Transverse colon (tissue), 4 donors: ENCODE data around the gene SMARCA2.

Source experiments
- EP300 ChIP-seq: sonication (generic); formaldehyde crosslinking; IDR thresholded peaks from one replicate; pipeline ENCODE4 v1.6.1; 2017; ENCODE audit warnings: antibody characterized with exemption, low read depth
- POLR2A ChIP-seq: fragments of 450-650 bp; IDR thresholded peaks from one replicate; pipeline ENCODE4 v1.6.1; 2016; ENCODE audit warnings: antibody characterized with exemption, mild to moderate bottlenecking, moderate library complexity
- POLR2AphosphoS5 ChIP-seq, 3 donors: sonication (generic); formaldehyde crosslinking; IDR thresholded peaks; one replicate each; pipeline ENCODE4 v1.6.1; 2016; ENCODE audit warnings: antibody characterized with exemption in 3 of 3
- TF ChIP-seq, protein P1 (sequence below), 5 experiments: fragments of 200-600 bp in 3 of 5; fragments of 450-650 bp in 2 of 5; sonication (generic) in 3 of 5; IDR thresholded peaks; 1 replicate in 2 of 5; 2 replicates in 3 of 5; pipeline ENCODE4 v1.5.1; 2016 to 2017; ENCODE audit warnings: antibody characterized with exemption in 5 of 5, inconsistent platforms in 3 of 5, mild to moderate bottlenecking in 2 of 5, moderate library complexity in 1 of 5

DNA sequence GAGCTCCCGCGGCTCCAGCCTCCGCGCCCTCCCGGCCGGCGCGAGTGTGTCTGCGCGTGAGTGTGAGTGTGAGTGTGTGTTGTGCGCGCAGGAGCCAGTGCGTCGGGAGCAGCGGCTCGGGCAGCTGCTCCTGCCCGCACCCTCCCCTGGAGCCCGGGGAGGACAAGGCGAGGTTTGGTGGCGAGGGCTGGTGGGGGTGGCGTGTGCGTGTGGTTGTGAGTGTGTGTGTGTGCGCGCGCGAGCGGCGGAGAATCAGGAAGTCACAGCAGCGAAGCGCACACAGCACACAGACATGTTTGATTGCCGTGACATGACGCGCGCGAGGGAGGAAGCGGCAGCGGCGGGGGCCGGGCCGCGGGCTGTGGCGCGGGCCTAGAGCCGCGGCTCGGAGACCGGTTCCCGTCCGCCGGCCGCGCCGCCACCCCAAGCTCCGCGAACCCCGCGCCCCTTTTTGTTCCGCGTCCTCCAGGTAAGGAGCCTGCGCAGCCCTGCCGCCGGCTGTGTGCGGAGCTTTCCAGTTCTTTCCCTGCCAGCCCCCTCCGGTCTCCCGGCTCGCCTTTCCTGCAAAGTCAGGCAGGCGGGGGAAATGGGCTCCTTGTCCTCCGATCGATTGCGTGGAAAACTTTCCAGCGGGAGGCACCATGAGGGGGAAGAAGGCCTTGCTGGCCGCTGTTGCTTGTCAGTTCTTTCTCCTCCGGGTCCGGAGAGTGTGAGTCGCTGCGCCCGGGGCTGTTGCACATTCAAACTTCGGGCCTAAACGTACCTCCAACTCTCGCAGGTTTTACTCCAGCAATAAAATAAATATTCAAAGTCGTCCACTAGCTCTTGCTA, 2.4 kb downstream of the SMARCA2 start:
- TF ChIP-seq, protein P1, sequence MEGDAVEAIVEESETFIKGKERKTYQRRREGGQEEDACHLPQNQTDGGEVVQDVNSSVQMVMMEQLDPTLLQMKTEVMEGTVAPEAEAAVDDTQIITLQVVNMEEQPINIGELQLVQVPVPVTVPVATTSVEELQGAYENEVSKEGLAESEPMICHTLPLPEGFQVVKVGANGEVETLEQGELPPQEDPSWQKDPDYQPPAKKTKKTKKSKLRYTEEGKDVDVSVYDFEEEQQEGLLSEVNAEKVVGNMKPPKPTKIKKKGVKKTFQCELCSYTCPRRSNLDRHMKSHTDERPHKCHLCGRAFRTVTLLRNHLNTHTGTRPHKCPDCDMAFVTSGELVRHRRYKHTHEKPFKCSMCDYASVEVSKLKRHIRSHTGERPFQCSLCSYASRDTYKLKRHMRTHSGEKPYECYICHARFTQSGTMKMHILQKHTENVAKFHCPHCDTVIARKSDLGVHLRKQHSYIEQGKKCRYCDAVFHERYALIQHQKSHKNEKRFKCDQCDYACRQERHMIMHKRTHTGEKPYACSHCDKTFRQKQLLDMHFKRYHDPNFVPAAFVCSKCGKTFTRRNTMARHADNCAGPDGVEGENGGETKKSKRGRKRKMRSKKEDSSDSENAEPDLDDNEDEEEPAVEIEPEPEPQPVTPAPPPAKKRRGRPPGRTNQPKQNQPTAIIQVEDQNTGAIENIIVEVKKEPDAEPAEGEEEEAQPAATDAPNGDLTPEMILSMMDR (IDR thresholded peaks at IDR 0.05) = no peak
- TF ChIP-seq POLR2A = peak; percentile 82
- TF ChIP-seq POLR2AphosphoS5 (IDR thresholded peaks at IDR 0.05) = peak; percentile 83 to 89 (median 87)
- no peak for TF ChIP-seq EP300
